H54 (cell line): ENCODE measurements around the gene EFHC1.
"Not testable (repeated sequence)": the region's sequence is repeated elsewhere in the genome, so short reads cannot be mapped to it uniquely, and the experiment has no call there.

ENCODE experiments used
- DNase-seq: peaks from one replicate; pipeline ENCODE4 v3.0.0; 2011; ENCODE audit warnings: low spot score, mixed read lengths; ENCODE audit not compliant: insufficient read length
- FAIRE-seq: peaks from 3 replicates; lab custom pipeline; 2011; peaks lifted over from hg19 to GRCh38; lab: Jason Lieb, UNC
- POLR2A ChIP-seq: IDR thresholded peaks from 2 replicates; pipeline ENCODE4 v1.6.1; 2011; ENCODE audit warnings: low read depth, mild to moderate bottlenecking, low read length

Gene EFHC1

DNA sequence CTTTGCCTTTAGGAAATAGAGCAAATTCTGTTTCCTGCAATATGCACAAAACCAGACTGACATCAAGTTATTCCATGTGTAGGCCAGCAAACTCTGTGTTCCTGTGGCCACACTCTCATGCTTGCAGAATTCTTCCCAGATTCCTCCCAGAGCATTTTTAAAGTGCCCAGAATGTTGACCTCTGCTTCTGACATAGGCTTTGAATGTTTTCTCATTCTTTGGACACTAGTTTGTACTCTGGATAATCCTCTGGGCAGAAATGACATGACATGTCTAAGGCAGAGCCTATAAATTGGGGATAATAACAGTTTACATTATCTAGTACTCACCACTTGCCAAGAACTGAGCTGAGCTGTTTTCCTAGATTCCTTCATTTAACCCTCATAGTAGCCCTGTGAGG, 9.2 kb upstream of the EFHC1 start:
- no peak for TF ChIP-seq POLR2A
- DNase-seq (no peak), FAIRE-seq (no peak)

DNA sequence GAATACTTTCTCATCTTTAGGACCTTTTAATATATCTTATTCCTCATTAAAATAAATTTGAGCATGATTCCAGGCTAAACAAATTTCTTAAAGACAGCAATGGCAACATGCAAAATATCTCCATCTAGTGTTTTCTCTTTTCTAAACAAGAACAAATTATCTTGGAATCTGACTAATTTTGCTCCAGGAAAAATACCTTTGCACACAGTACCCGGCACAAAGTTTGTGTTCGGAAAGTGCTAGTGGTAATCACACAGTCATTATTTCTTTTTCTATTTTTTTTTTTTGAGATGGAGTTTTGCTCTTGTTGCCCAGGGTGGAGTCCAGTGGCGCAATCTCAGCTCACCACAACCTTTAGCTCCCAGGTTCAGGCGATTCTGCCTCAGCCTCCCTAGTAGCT, 8.2 kb upstream of the EFHC1 start:
- DNase-seq (no peak), FAIRE-seq (no peak)
- no peak for TF ChIP-seq POLR2A

DNA sequence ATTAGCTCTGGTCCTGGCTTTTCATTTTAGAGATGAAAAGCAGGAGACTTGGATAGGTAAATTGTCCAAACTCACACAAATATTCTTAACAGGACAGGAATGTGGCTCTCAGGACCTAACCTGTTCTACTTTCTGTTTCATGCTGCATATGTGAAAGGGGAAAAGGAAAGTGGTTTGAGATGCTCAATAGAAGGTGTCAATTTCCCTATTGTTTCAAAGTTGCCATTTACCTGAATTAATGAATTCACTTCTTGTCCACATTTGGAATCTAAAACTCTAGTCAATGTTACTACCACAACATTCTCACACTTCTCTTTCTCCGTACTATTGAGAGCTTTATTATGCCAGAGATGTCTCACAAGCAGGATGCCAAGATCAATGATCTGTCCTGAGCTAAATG, 4.8 kb upstream of the EFHC1 start:
- DNase-seq, result no peak
- no peak for FAIRE-seq
- no peak for TF ChIP-seq POLR2A

DNA sequence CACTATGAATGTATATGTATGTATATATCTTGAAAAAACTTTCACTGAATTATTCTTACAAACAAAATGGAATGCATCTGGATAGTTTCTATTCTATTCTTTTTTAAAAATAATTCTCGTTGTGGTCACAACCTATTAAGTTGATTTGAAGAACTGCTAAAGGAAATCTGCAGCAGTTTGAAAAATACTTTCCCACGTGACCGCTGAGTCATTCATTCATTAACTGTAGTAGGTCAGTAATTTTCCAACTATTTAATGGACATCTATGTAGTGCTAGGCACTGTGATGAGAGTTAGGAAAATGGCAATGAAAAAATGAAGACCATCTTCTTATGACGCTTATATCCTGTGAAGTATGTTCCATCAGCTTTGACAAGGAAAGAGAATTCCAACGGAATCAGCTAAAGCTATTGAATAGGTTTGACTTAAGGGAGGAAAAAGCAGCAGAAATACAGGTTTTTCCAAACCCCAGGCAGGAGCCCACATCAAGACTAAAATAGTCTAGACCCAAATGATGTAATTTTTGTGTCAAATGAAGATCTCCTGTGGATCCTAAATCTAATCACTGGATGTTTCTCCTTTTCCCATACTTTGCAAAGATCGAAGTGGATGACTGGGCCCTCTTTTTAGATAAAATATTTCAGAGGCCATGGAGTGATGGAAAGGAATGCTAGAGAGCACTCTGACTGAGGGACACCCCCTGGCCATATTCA, 4.1 kb upstream of the EFHC1 start:
- FAIRE-seq, result no peak

DNA sequence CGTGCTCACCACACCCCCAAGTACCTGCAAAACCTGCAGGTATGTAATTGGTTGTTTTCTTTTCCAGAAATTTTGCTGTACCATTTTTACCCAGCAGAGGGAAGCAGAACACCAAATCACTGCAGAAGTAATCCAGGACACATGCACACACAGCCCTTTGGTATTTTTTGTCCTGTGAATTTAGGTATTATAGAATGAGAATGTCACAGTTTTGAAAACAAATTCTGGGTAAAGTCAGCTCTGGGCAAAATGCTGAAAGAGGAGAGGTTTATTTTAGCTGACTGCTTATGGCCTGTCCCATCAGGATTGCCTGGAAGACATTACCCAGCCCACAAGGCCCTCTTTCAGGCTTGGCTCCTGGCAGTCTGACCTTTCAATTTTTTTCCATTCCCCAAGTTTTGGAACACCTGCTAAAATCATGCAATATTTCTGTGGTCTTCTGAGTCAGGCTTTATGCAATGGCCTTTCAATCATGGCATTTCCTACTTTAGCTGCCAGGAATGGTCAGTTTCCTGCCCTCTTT, 3.5 kb upstream of the EFHC1 start:
- DNase-seq (peak; percentile 44), FAIRE-seq (peak; percentile 15)
- no peak for TF ChIP-seq POLR2A

More for the DNA sequence above, 4.1 kb upstream of the EFHC1 start:
- no peak for DNase-seq
- TF ChIP-seq POLR2A, result no peak

DNA sequence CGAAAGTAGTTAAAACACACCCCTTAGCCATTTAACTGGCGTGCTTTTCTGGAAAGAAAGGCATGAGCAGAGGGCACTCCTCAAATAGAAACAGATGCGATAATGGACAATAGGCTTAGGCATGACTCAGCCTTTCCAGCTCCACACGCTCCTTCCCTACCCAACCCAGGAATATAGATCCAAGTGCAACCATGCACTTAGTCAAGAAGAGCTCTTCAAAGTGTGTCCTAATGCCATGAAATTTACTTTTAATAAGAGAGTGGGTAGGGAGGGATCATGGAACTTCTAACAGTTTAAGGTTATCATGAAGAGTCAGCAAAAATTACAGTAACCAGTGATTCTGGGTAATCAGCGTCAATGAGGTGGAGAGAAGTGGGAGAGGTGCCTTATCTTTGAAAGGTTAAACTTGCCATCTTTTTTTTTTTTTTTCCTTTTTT, 2.4 kb upstream of the EFHC1 start:
- DNase-seq (no peak), FAIRE-seq (peak; percentile 76)
- TF ChIP-seq POLR2A, result no peak

DNA sequence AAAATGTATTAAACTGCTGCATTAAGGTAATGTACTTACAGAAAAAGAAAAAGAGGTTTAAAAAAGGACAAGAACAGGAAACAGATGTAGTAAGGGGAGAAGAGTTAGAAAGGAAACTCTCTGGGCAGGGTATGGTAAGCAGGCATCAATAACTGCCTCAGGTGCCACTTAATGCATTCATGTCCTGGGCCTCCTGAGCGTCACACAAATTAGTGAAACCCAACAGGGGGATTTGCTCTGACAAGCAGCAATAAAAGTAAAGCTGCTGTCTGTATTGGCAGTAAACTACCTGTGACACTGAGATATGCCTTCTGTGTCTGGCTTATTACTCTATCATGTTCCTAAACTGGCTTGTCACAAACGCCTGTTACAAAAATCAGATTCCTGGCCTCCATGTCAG, 1.5 kb upstream of the EFHC1 start:
- FAIRE-seq (no peak), DNase-seq (no peak)
- no peak for TF ChIP-seq POLR2A

DNA sequence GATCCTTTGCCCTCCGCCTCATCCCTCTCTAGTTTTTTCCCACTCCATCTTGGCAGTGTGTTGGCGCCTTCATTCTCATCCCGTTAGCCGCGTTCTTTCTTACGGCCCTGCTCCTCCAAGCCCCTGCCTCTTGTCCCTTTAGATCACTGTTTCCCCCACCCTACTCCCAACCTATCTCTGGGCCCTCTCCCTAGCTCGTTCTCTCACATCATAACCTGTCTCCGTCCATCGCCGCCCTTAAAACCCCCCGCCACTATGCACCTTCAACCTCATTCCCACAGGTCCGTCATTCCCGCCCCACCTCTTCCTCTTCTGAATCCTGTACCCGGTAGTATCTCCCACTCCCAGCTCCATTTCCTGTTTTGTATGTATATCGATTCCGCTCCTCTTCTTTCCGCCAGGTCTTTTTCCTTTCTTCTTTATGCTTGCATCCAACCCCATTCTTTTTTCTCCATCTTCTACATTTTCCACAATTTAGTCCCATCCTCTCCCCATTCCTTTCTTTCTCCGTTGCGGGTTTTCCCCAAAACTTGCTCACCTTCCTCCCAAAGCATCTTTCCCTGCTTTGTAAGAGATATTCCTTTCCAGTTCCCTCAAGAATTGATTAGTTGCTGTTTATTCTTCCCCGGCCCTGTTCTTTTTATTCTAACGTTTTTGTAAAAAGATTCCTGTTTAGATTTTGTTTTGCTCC, 671 bp downstream of the EFHC1 start:
- TF ChIP-seq POLR2A, result no peak
- FAIRE-seq (no peak), DNase-seq (no peak)

DNA sequence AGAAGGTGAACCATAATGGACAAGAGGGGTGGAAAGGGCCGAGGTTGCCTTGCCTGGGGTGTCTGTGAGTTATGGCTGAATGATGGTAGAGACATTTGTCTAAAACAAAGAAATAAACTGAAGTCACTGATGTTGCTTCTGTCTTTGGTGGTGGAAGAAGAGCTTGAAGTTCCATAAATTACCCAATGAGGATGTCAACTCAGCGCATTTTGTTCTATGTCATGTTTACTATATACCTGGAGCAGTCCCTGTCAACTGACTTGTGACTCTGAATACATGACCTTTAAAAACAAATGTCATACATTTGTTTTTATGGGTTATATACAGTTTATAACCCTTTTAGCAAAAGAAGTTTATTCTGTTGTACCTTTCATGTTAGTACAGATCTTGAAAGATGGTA, 2.0 kb downstream of the EFHC1 start:
- DNase-seq (no peak), FAIRE-seq (no peak)
- no peak for TF ChIP-seq POLR2A

DNA sequence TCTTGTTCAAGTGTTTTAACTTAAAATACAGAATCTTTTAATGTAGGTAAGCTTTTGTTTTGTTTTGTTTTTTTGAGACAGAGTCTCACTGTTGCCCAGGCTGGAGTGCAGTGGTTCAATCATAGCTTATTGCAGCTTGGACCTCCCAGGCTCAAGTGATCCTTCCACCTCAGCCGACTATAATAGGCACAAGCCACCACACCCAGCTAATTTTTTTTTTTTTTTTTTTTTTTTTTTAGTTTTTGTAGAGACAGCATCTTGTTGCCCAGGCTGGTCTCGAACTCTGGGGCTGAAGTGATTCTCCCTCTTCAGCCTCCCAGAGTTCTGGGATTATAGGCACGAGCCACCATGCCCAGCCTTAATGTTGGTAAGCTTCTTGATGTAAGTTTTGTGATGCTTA, 3.3 kb downstream of the EFHC1 start:
- no peak for TF ChIP-seq POLR2A
- FAIRE-seq (no peak), DNase-seq (no peak)

DNA sequence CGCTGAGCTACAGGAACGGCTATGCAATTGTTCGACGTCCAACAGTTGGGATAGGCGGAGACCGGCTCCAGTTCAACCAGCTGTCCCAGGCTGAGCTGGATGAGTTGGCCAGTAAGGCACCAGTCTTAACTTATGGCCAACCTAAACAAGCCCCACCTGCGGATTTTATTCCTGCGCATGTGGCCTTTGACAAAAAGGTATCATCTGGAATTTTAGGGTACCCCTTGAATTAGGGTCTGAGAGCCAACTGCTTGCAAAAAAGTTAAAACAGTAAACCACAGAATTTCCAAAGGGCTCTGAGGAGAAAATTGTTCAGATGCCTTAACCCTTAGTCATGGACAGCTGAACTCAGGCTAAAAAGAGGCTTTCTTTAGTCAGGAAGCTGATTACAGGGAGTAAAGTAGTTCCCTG, 3.8 kb downstream of the EFHC1 start:
- TF ChIP-seq POLR2A, result 0 out of 2 replicates have a peak, but pooled peaks have one; percentile 31
- FAIRE-seq, result peak; percentile 96

DNA sequence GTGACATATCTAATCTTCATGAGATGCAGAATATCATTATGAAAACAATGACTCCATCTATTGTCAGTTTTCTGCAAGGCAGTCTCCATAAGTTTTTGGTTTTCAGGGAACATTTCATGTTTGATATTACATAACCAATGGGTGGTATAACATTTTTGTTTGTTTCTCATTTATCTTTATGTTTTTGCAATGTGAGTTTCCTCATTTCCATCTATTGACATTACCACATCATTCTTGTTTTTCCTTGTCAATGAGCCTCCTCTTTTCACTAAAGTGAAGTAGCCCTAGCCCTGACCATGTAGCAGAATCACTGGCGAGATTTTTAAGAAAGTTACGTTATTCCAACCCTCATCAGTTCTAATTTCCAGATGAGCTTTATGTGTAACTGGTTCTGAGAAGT, 4.4 kb downstream of the EFHC1 start:
- FAIRE-seq, result no peak
- no peak for DNase-seq
- TF ChIP-seq POLR2A, result no peak

More for the DNA sequence above, 3.8 kb downstream of the EFHC1 start:
- DNase-seq, result peak; percentile 49

DNA sequence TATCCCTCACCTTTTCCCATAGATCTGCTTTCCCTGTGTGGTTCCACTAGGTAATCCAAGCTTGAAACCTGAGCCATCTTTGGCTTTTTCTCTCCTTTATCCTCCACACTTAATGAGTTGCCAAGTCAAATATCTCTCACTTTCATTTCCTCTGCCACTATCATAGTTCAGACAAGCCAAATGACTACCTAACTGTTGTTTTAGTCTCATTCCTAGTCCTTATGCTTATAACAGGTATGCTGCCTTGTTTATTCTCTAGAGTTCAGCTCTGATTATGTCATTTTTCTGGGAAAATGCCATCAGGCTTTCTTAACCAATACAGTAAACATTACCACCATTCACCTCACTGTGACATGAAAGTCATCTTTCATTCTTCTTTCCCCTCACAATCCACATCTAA, 6.5 kb downstream of the EFHC1 start:
- no peak for TF ChIP-seq POLR2A
- DNase-seq (no peak), FAIRE-seq (no peak)

DNA sequence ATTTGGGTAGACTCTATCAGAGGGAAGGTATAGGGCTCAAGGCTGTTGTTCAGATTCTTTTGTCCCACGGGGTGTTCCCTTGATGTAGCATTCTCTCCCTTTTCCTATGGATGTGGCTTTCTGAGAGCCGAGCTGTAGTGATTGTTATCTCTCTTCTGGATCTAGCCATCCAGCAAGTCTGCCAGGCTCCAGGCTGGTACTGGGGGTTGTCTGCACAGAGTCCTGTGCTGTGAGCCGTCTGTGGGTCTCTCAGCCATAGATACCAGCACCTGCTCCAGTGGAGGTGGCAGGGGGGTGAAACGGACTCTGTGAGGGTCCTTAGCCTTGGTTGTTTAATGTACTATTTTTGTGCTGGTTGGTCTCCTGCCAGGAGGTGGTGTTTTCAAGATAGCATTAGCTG, 13.2 kb downstream of the EFHC1 start:
- FAIRE-seq, DNase-seq: not testable (repeated sequence)
